HEK293 (cell line): ENCODE measurements around the gene ZNF18.

Experiments
- CTCF ChIA-PET: fragments of 350-600 bp; formaldehyde crosslinking; extraction: SDS; loops from one replicate; lab custom pipeline; 2021; ENCODE audit warnings: antibody characterized with exemption; lab: Yijun Ruan, JAX
- POLR2A ChIA-PET: fragments of 300-600 bp; formaldehyde crosslinking; extraction: SDS; loops from one replicate; lab custom pipeline; 2020; ENCODE audit warnings: antibody characterized with exemption, inconsistent platforms; lab: Yijun Ruan, JAX
- H3K27ac ChIP-seq: fragments of 200-500 bp; sonication (Bioruptor generic); 2 replicates; pipeline ENCODE4 v1.5.1; 2014; ENCODE audit warnings: low read depth, low read length, control low read depth, inconsistent platforms; ENCODE audit errors: extremely low read depth
- H3K36me3 ChIP-seq, 2 experiments: fragments of 200-500 bp in 1 of 2; sonication (Bioruptor generic) in 1 of 2; 1 replicate in 1 of 2; 2 replicates in 1 of 2; pipeline ENCODE4 v1.5.1; 2014 to 2017; ENCODE audit warnings: inconsistent platforms in 2 of 2, low read length in 2 of 2; ENCODE audit not compliant: control insufficient read depth in 2 of 2, insufficient read depth in 1 of 2
- H3K4me1 ChIP-seq: fragments of 200-500 bp; sonication (Bioruptor generic); 2 replicates; pipeline ENCODE4 v1.5.1; 2014; ENCODE audit warnings: mild to moderate bottlenecking, low read length, inconsistent platforms; ENCODE audit not compliant: control insufficient read depth, insufficient read depth
- H3K4me3 ChIP-seq: 2 replicates; pipeline ENCODE4 v1.5.1; 2011; ENCODE audit warnings: low read depth, mild to moderate bottlenecking, control low read depth, low read length, moderate library complexity
- H3K9me3 ChIP-seq: fragments of 200-500 bp; sonication (Bioruptor generic); 2 replicates; pipeline ENCODE4 v1.5.1; 2014; ENCODE audit warnings: low read depth, low read length, inconsistent platforms; ENCODE audit not compliant: control insufficient read depth, insufficient read depth
- AEBP2 ChIP-seq: fragments of 450-650 bp; formaldehyde crosslinking; IDR thresholded peaks from 2 replicates; pipeline ENCODE4 v1.5.1; 2016; ENCODE audit warnings: missing biosample characterization, missing genetic modification characterization, borderline replicate concordance
- FEZF1 ChIP-seq: fragments of 450-650 bp; formaldehyde crosslinking; IDR thresholded peaks from 2 replicates; pipeline ENCODE4 v1.5.1; 2016; ENCODE audit warnings: missing biosample characterization, missing genetic modification characterization
- GLI2 ChIP-seq: fragments of 450-650 bp; formaldehyde crosslinking; IDR thresholded peaks from 2 replicates; pipeline ENCODE4; 2017; ENCODE audit warnings: missing biosample characterization, missing genetic modification characterization, low read depth, borderline replicate concordance
- RBAK ChIP-seq: fragments of 450-650 bp; formaldehyde crosslinking; IDR thresholded peaks from 2 replicates; pipeline ENCODE4 v1.5.1; 2016; ENCODE audit warnings: missing biosample characterization, missing genetic modification characterization
- ZBTB10 ChIP-seq: fragments of 450-650 bp; formaldehyde crosslinking; IDR thresholded peaks from 2 replicates; pipeline ENCODE4 v1.5.1; 2016; ENCODE audit warnings: missing biosample characterization, missing genetic modification characterization
- ZBTB11 ChIP-seq: fragments of 450-650 bp; formaldehyde crosslinking; conservative IDR thresholded peaks from 2 replicates; pipeline ENCODE4 v1.5.1; 2016; ENCODE audit warnings: low read depth, missing biosample characterization, missing genetic modification characterization
- ZBTB21 ChIP-seq: fragments of 450-650 bp; formaldehyde crosslinking; IDR thresholded peaks from 2 replicates; pipeline ENCODE4 v1.5.1; 2017; ENCODE audit warnings: missing biosample characterization, missing genetic modification characterization
- ZBTB7A ChIP-seq: fragments of 450-650 bp; formaldehyde crosslinking; IDR thresholded peaks from 2 replicates; pipeline ENCODE4 v1.5.1; 2016; ENCODE audit warnings: low read depth, missing biosample characterization, missing genetic modification characterization
- ZFHX2 ChIP-seq: fragments of 450-650 bp; formaldehyde crosslinking; conservative IDR thresholded peaks from 2 replicates; pipeline ENCODE4 v1.5.1; 2016; ENCODE audit warnings: missing biosample characterization, missing genetic modification characterization
- ZFP3 ChIP-seq: fragments of 450-650 bp; formaldehyde crosslinking; IDR thresholded peaks from 2 replicates; pipeline ENCODE4 v1.5.1; 2016; ENCODE audit warnings: low read depth, missing biosample characterization, missing genetic modification characterization
- ZNF132 ChIP-seq: fragments of 450-650 bp; formaldehyde crosslinking; IDR thresholded peaks from 2 replicates; pipeline ENCODE4 v1.5.1; 2017; ENCODE audit warnings: missing biosample characterization, missing genetic modification characterization, borderline replicate concordance
- ZNF157 ChIP-seq: fragments of 450-650 bp; formaldehyde crosslinking; IDR thresholded peaks from 2 replicates; pipeline ENCODE4 v1.5.1; 2016; ENCODE audit warnings: missing biosample characterization, missing genetic modification characterization
- ZNF169 ChIP-seq: fragments of 450-650 bp; formaldehyde crosslinking; IDR thresholded peaks from 2 replicates; pipeline ENCODE4 v1.5.1; 2016; ENCODE audit warnings: missing biosample characterization, missing genetic modification characterization
- ZNF175 ChIP-seq: fragments of 450-650 bp; formaldehyde crosslinking; IDR thresholded peaks from 2 replicates; pipeline ENCODE4 v1.5.1; 2016; ENCODE audit warnings: missing biosample characterization, missing genetic modification characterization
- ZNF214 ChIP-seq: fragments of 450-650 bp; formaldehyde crosslinking; IDR thresholded peaks from 2 replicates; pipeline ENCODE4 v1.5.1; 2017; ENCODE audit warnings: missing biosample characterization, mild to moderate bottlenecking, missing genetic modification characterization, borderline replicate concordance
- ZNF26 ChIP-seq: fragments of 450-650 bp; formaldehyde crosslinking; IDR thresholded peaks from 2 replicates; pipeline ENCODE4 v1.5.1; 2016; ENCODE audit warnings: missing biosample characterization, missing genetic modification characterization
- ZNF335 ChIP-seq: fragments of 450-650 bp; formaldehyde crosslinking; conservative IDR thresholded peaks from 2 replicates; pipeline ENCODE4 v1.5.1; 2016; ENCODE audit warnings: missing biosample characterization, missing genetic modification characterization
- ZNF350 ChIP-seq: fragments of 450-650 bp; formaldehyde crosslinking; IDR thresholded peaks from 2 replicates; pipeline ENCODE4 v1.5.0; 2017; ENCODE audit warnings: missing biosample characterization, mild to moderate bottlenecking, missing genetic modification characterization
- ZNF366 ChIP-seq: fragments of 450-650 bp; formaldehyde crosslinking; conservative IDR thresholded peaks from 2 replicates; pipeline ENCODE4 v1.5.1; 2016; ENCODE audit warnings: missing biosample characterization, missing genetic modification characterization
- ZNF449 ChIP-seq: fragments of 450-650 bp; formaldehyde crosslinking; IDR thresholded peaks from 2 replicates; pipeline ENCODE4 v1.5.1; 2017; ENCODE audit warnings: missing biosample characterization, mild to moderate bottlenecking, missing genetic modification characterization, moderate library complexity
- ZNF529 ChIP-seq: fragments of 450-650 bp; formaldehyde crosslinking; IDR thresholded peaks from 2 replicates; pipeline ENCODE4 v1.5.1; 2017; ENCODE audit warnings: missing genetic modification characterization, missing biosample characterization; ENCODE audit not compliant: insufficient replicate concordance
- ZNF558 ChIP-seq: fragments of 450-650 bp; formaldehyde crosslinking; IDR thresholded peaks from 2 replicates; pipeline ENCODE4 v1.5.1; 2016; ENCODE audit warnings: missing biosample characterization, missing genetic modification characterization
- ZNF596 ChIP-seq: fragments of 450-650 bp; IDR thresholded peaks from 2 replicates; pipeline ENCODE4 v1.5.0; 2018; ENCODE audit warnings: missing biosample characterization, mild to moderate bottlenecking, missing genetic modification characterization, moderate library complexity
- ZNF76 ChIP-seq: fragments of 450-650 bp; formaldehyde crosslinking; IDR thresholded peaks from 2 replicates; pipeline ENCODE4; 2016; ENCODE audit warnings: low read depth, missing biosample characterization, missing genetic modification characterization, borderline replicate concordance

ZNF18 gene

GRCh38 chr17:11948789-11949188 is 48.5 kb downstream of the ZNF18 start:
- H3K27ac ChIP-seq, result no peak overlapping the region
- CTCF ChIA-PET, result interaction anchor here (0.7 to 1.6 kb wide), 2 partner anchors 13 to 304 kb away, joined by 4 read pairs; no protein-coding TSS in a partner anchor
- POLR2A ChIA-PET, result interaction anchor here (0.6 kb wide), 1 partner anchor 29 kb away, joined by 3 read pairs; no protein-coding TSS in a partner anchor
- H3K9me3 ChIP-seq, result no peaks in the 10 kb centered on the region
- no peaks in the 10 kb centered on the region for H3K36me3 ChIP-seq
- TF ChIP-seq ZNF76 (tag by site-specific recombination), result no peak
- TF ChIP-seq ZBTB11 (tag by site-specific recombination), result no peak
- no peak for TF ChIP-seq ZNF449
- TF ChIP-seq ZNF169 (tag by site-specific recombination), result no peak
- TF ChIP-seq ZFHX2 (tag by site-specific recombination), result no peak
- no peak for TF ChIP-seq ZNF366 (tag by site-specific recombination)
- no peak for TF ChIP-seq ZNF335 (tag by site-specific recombination)
- TF ChIP-seq ZNF175 (tag by site-specific recombination), result no peak
- H3K4me3 ChIP-seq, result no peak overlapping the region
- H3K4me1 ChIP-seq, result no peaks in the 10 kb centered on the region

GRCh38 chr17:11944587-11944986 is 52.7 kb downstream of the ZNF18 start:
- Histone ChIP-seq H3K27ac (no peak overlapping the region), H3K36me3 (no peaks in the 10 kb centered on the region), H3K9me3 (no peaks in the 10 kb centered on the region), H3K4me3 (no peak overlapping the region), H3K4me1 (no peaks in the 10 kb centered on the region)
- CTCF ChIA-PET, result interaction anchor here (0.5 to 1.1 kb wide), 3 partner anchors 8 to 42 kb away, joined by 3 to 5 read pairs (median 4); no protein-coding TSS in a partner anchor
- POLR2A ChIA-PET, result no interaction called here
- TF ChIP-seq RBAK (tag by site-specific recombination) (no peak), AEBP2 (tag by site-specific recombination) (no peak), ZNF157 (no peak), FEZF1 (tag by site-specific recombination) (no peak), ZBTB21 (tag by site-specific recombination) (no peak), ZNF26 (tag by site-specific recombination) (no peak), ZNF558 (tag by site-specific recombination) (no peak), ZNF214 (no peak), ZNF596 (tag by site-specific recombination) (no peak), ZBTB10 (tag by site-specific recombination) (no peak), ZNF350 (tag by site-specific recombination) (no peak), ZNF529 (tag by site-specific recombination) (no peak), GLI2 (tag by site-specific recombination) (no peak), ZBTB7A (tag by site-specific recombination) (no peak), ZNF132 (tag by site-specific recombination) (no peak), ZFP3 (no peak)
